GM19193 (cell line): ENCODE data around the gene C19orf12.

ENCODE experiments used
- POLR2A ChIP-seq: IDR thresholded peaks from 4 replicates; pipeline ENCODE4 v1.6.1; 2011; ENCODE audit not compliant: insufficient read depth, insufficient read length; ENCODE audit errors: extremely low read depth

C19orf12 gene

DNA sequence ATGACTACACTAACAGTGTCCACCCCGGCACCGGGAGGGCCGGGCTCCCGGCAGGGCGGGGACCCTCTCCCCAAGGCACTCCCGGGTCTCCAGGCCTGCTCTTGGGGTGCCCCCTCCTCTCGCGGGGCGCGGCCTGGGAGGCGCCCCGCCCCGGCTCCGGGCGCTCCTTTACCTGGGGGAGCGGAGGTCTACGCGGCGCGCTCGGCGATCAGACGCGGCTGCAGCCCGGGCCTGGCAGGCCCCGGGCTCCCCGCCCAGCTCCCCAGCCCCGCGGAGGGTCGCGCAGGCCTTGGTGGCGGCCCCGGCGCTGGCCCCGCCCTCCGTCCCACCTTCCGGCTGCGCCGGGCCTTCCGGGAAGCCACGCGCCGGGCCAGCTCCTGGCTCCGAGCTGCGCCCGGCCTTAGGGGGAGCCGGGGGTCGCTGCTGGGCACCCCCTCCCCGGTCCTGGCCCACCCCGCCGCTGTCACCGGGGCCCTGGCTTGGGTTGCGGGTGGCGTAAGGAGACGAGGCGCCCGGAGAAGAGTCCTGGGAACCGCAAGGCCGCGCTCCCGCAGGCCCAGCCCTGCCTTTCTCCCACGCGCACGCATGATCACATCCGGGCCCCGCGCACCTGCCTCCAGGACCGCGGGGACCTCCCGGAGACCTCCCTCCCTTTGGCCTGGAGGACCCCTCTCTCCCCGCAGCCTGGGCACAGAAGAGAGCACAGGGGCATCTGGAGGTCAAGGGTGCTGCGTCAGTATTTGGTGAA is at the start of gene C19orf12:
Gene C19orf12, minus strand, starts transcription at position 309 of the 748 bp plus-strand sequence. CDS start 6,848 bp downstream, outside the sequence.
- TF ChIP-seq POLR2A = peak; percentile 88

DNA sequence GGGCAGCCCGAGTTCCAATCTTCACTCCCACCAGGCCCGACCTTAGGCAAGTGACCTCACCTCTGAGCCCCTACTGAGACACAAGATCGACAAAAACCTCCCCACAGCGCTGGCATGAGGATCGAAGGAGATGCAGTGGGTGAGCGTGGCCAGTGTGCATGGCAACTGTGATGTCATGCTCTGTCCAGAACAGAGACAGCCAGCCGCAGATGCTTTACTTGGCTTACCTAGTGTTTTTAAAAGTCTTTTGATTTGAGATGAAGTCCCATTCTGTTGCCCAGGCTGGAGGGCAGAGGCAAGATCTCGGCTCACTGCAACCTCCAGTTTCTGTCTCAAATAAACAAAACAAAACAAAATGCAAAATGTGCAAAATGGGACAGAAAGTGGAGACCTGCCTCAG is 49.3 kb upstream of the C19orf12 start:
- TF ChIP-seq POLR2A = no peak

DNA sequence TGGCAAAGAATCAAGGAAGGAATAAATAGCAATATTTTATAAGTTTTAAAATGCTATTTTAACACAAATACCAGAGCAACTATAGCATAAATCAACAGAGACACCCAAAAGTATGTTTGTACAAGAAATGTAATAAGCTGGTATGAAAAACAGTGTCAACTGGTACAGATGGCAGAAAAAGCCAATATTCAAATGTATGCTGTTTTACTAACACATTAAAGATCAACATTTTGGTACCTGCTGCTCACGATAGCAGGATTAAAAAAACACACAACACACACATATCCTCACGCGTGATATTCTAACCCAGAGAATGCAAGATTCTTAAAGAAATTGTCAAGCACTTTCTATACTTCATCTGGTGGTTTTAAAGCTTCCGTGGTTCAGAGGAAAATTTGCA is 48.1 kb upstream of the C19orf12 start:
- TF ChIP-seq POLR2A = no peak

- no peak for TF ChIP-seq POLR2A
Observed at GRCh38 chr19:29761575-29762232, 46.6 kb upstream of the C19orf12 start.

DNA sequence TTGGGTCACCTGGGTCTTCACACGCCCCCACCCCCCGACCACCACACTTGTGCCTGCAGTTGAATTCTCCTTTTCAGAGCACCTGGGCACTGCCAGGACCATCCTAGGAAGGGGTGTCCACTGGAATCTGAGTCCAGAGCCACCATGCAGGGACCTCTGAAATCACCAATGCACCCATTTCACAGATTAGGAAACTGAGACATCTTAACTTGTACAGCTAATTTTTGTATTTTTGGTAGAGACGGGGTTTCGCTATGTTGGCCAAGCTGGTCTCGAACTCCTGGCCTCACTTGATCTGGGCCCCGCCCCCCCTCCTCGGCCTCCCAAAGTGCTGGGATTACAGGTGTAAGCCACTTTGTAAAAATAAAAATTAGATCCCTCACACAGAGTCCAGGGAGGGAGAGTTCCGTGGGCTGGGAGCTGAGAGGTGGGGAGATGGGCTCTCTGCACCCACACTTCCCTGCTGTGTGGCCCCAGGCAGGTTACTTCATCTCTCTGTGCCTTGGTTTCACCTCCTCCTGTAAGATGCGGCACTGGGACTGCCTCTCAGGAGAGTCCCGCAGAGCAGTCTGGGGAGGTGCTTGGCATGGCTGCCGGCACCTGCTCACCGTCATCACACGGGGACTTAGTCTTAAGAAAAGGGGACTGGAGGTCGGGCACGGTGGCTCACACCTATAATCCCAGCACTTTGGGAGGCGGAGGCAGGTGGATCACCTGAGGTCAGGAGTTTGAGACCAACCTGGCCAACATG is 45.9 kb upstream of the C19orf12 start:
- no peak for TF ChIP-seq POLR2A

DNA sequence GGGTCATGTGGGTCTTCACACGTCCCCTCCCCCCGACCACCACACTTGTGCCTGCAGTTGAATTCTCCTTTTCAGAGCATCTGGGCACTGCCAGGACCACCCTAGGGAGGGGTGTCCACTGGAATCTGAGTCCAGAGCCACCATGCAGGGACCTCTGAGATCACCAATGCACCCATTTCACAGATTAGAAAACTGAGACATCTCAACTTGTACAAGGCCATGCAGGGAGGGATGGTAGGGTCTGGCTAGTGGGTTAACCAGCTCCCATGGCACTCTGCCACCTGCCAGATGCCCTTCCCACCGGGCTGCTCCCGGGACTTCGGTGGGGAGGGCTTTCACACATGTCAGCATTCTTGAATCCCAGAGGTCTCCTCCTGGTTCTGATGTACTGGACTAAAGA is 44.3 kb upstream of the C19orf12 start:
- no peak for TF ChIP-seq POLR2A

- TF ChIP-seq POLR2A = no peak
Observed at GRCh38 chr19:29758863-29759262, 43.8 kb upstream of the C19orf12 start.

GRCh38 chr19:29757551-29757950 is 42.5 kb upstream of the C19orf12 start:
- TF ChIP-seq POLR2A = no peak

- no peak for TF ChIP-seq POLR2A
Observed at GRCh38 chr19:29753934-29754305, 38.9 kb upstream of the C19orf12 start.

GRCh38 chr19:29753190-29753933 is 38.3 kb upstream of the C19orf12 start:
- no peak for TF ChIP-seq POLR2A

GRCh38 chr19:29752450-29753025 is 37.5 kb upstream of the C19orf12 start:
- no peak for TF ChIP-seq POLR2A

DNA sequence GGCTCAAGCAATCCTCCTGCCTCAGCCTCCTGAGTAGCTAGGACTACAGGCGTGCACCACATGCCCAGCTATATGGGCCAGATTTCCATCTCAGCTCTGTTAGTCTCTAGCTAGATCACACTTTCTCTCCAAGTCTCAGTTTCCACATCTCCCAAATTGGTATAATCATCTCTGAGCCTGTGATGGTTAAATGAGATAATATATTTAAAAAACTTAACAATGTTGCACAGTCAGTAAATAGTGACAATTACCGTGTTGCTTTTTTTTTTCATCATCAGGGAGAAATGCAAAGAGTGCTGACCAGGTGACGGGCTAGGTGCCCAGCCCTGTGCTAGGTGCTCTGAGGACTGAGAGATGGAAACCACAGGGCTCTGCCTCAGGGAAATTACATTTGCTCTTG is 36.9 kb upstream of the C19orf12 start:
- no peak for TF ChIP-seq POLR2A

DNA sequence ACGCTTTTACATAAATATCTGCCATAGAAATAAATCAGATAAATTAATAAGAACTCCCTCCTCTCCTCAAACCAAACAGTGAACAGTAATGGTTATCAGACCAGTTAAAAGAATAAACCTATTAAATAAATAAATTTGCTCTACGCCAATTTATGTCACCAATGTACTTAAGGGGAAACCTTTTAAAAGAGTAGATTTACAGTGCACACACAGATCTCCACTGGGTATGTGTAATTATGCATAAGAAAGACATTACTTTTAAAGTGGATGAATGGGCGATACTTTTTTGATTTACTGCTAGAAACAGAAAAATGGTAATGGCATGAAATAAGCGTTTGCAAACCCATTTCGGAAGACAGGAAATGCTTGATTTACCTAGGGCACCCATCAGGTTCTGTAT is 34.9 kb upstream of the C19orf12 start:
- no peak for TF ChIP-seq POLR2A

DNA sequence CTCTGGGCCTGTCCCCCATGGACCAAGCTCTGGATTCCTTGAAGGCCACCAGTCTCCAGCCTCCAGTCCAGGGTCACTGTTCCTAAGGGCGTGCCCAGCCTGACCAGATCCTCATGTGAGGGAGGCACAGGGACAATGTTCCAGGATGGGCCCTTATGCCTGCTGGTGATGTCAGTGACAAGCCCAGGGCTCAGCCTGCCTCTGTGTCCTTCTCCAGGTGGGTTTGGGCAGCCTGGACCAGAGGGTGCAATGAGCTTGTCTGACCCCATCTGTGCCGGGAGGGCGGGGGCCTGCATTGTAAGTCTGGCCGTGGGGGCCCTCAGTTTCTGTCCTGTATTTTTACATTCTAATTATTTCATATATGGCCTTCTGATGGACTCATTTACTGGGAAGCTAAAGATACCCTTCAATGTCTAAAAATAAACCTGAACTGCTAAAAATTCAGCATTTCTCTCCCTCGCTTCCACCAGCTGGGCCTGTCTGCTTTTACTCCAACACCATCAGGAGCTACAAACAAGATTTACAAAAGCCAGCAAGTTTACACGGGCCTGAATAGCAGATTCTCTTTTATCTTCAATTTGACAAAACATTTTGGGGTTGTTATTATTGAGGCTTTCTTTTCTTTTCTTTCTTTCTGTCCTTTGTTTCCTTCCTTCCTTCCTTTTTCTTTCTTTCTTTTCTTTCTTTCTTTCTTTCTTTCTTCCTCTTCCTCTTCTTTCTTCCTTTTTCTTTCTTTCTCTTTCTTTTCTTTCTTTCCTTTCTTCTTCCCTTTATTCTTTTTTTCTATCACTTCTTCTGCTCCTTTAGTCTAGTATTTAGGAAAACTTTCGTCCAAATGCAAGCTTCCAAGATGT is 34.2 kb upstream of the C19orf12 start:
- TF ChIP-seq POLR2A = no peak
